Measurements from ENCODE around the gene LSP1. TPM values are rescaled to one million over a fixed set of nuclear protein-coding genes. Genes with fewer than 3 reads are reported as not detected.
A peak's percentile ranks its signal among the peaks of the same experiment; 100 is the strongest.

LSP1 gene
- polyA plus RNA-seq, 3 donors from 2014 or later: 437 to 767 (median 593) TPM

DNA sequence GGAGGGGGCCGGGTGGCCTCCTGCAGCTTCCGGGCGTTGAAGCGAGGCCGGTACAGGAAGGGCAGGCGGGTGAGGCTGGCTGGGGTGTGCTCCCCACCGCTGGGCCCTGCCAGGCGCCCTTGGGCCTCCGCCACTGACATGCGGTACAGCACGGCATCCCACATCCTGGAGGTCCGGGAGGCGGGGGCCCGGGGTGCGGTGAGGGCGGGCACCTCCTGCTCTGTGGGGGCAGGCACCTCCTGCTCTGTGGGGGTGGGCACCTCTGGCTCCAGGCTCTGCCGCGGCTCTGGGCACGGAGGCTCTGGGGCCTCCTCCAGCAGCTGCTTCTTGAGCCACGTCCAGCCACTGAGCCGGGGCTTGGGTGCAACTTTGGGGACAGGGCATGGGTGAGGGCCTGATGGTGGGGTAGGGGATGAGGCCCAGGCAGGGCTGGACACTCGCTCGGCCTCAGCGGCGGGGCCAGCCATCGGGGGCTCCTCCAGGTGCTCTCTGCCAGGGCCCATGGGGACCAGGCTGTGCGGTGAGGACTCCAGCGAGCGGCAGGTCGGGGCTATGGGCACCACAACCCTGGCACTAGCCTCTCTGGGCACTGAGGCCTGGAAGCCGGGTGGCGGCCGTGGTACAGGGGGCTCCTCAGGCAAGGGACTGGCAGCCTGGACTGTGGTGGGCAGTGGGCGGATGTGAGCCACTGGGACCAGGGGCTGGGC, 36.5 kb downstream of the LSP1 start:
- H3K36me3 Mint-ChIP-seq: peaks cover 0 to 12% (median 0%) of the 10 kb centered on the region in 3 donors
- DNase-seq: peak; percentile 94
- peaks cover 8 to 28% (median 17%) of the 10 kb centered on the region in 3 donors for H3K27me3 Mint-ChIP-seq (ENCODE audit: low read depth in 3 of 3)
- H3K4me3 Mint-ChIP-seq: peak overlapping the region; percentile 74 to 83 (median 80)
- peaks cover 61% of the 10 kb centered on the region in 2 donors for H3K4me1 Mint-ChIP-seq
- H3K9me3 Mint-ChIP-seq: no peaks in the 10 kb centered on the region
- H3K27ac Mint-ChIP-seq: peak overlapping the region; percentile 89 to 98 (median 94)

DNA sequence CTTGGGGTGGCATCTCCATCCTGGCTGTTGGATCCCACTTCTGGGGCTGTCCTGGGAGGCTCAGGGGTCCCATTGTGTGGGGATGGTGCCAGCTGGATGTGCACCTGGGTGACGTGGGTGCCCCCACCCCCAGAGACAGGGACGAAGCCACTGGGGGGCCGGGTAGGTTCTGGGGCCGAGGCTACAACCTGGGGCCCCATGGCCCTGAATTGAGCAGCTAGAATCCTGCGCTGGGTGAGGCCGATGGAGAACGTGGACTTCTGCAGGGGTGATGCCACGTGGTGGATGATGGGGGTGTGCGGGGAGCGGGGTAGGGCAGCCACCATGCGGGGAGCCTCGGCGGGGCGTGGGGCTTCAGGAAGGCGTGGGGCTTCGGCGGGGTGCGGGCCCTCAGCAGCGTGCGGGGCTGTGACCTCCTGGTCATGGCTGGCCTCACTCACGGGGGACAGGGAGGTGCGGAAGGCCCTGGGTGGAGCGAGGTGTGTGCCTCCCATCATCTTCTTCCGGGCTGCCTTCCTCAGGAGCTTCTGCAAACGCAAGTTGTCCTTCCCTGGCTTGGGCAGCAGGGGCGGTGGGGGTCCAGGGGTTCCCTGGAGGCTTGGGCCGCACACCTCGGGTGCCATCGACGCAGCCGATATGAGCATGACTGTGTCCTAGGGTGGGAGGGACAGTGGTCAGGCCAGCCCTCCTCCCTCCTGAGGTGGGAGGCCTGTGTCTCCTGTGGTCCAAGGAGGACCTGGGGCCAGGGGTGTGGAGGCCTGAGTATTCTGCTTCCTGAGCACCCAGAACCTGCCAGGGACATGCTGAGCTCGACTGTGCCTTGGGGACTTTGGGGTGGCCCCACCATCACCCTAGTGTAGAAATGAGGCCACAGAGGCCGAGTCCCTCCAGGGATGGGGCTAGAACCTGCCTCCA, 37.3 kb downstream of the LSP1 start:
- Mint-ChIP-seq H3K9me3 (no peaks in the 10 kb centered on the region), H3K27ac (peak overlapping the region; percentile 76 to 98 (median 94)), H3K4me1 (peaks cover 61% of the 10 kb centered on the region in 2 donors), H3K4me3 (peak overlapping the region; percentile 74 to 83 (median 80)), H3K36me3 (peaks cover 0 to 12% (median 0%) of the 10 kb centered on the region in 3 donors), H3K27me3 (ENCODE audit: low read depth in 3 of 3) (peaks cover 11 to 28% (median 17%) of the 10 kb centered on the region in 3 donors)
- DNase-seq: peak in 1 of 3 donors; percentile 19

DNA sequence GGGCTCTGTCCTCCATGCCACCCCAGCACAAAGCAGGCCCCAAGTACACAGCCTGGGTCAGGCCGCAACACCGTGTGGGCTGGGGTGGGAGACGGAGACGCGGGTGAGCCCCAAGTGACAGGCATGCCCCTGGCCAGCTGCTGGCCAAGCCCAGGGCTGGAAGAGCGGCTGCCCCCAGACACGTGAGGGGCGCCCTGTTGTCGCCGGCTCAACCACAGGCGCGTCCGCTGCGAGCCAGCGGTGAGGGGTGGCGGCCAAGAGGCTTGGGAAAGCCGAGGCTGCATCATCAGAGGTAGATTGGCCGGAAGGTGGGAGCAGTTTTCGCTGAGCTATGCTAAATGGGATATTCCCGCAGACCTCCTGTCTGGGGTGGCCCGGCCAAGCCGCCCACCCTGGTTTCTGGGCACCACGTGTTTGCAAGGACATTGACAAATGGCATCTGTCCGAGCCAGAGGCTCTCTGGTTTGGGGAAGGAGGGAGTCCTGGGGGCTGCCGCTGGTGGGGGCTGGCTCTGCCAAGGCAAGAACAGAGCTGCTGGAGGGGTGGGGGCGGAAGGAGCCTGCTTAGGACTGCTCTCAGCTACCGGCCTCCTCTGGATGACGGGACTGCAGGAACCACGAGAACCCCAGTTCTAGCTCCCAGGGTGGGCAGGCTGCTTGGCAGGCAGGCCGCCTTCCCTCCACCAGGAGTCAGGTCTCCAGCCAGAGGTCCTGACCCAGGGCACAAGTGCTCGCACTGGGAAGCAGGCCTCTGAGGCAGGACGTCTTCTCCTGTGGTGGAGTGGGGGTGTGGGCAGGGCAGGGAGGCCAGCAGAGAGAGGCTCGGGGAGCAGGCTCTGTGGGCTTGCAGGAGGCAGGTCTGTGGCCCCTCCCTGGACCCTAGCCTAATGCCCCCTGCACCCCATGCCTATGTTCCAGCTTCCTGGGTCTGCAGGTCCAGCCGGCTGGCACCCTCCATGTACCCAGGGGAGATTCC, 38.3 kb downstream of the LSP1 start:
- H3K27ac Mint-ChIP-seq: peak overlapping the region; percentile 76 to 94 (median 94)
- H3K4me3 Mint-ChIP-seq: peak overlapping the region; percentile 74 to 83 (median 80)
- H3K27me3 Mint-ChIP-seq (ENCODE audit: low read depth in 3 of 3): peaks cover 11 to 28% (median 17%) of the 10 kb centered on the region in 3 donors
- H3K36me3 Mint-ChIP-seq: peaks cover 0 to 12% (median 0%) of the 10 kb centered on the region in 3 donors
- H3K4me1 Mint-ChIP-seq: peaks cover 61% of the 10 kb centered on the region in 2 donors
- H3K9me3 Mint-ChIP-seq: no peaks in the 10 kb centered on the region
- DNase-seq: peak; percentile 69 to 79 (median 77)

DNA sequence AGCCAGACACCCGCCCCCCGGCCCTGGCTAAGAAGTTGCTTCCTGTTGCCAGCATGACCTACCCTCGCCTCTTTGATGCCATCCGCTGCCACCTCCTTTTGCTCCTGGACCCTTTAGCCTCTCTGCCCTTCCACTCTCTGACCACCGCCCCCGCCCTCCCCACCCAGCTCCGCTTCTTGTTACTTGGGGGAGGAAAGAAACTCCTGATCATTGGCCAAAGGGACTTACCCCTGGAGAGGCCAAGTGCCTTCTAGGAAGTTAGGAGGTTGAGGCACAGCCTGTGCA, 38.9 kb downstream of the LSP1 start, which contains the start of gene PRR33:
Gene PRR33 (minus strand): TSS at position 65 of the 285 bp plus-strand sequence. CDS start 1,311 bp downstream, outside the sequence.
- Mint-ChIP-seq H3K4me1 (peaks cover 61 to 63% of the 10 kb centered on the region in 2 donors), H3K4me3 (peak within 1 kb of the TSS; percentile 74 to 83 (median 80)), H3K27ac (peak within 1 kb of the TSS; percentile 76 to 94 (median 94)), H3K27me3 (ENCODE audit: low read depth in 3 of 3) (peaks cover 11 to 28% (median 17%) of the 10 kb centered on the region in 3 donors), H3K36me3 (peaks cover 0 to 12% (median 0%) of the 10 kb centered on the region in 3 donors), H3K9me3 (no peaks in the 10 kb centered on the region)
- DNase-seq: no peak

DNA sequence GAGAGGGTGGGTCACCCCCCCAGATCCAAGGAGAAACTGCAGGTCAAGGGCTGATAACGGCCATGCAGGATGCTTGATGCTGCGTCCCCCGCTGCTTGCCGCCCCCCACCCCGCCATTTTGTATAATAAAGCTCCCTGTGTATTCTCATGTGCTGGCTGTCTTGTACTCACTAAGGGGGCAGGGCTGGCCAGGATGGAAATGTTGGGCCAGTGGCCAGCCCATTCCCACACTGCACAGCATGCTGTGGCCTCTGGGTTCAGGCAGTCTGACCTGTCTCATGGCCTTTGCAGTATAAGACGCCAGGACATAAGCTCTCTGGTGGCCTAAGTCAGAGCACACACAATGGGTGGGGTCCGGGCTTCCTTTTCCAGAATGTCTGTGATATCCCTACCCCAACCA, 39.2 kb downstream of the LSP1 start:
- Mint-ChIP-seq H3K36me3 (peaks cover 0 to 12% (median 0%) of the 10 kb centered on the region in 3 donors), H3K27ac (peak overlapping the region in 3 of 6 donors; percentile 94), H3K4me3 (peak overlapping the region in 4 of 5 donors; percentile 25 to 83 (median 76))

DNA sequence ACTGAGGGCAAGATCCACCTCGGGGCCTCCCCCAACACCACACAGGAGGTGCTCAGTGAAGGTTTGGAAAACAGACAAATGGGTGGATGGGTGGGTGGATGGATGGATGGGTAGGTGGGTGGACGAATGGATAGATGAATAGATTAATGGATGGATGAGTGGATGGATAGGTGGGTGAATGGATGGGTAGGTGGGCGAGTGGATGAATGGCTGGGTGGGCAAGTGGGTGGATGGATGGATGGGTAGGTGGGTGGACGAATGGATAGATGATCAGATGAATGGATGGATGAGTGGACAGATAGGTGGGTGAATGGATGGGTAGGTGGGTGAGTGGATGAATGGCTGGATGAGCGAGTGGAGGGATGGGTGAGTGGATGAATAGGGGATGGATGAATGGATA, 39.7 kb downstream of the LSP1 start:
- Mint-ChIP-seq H3K4me1 (peaks cover 57 to 58% of the 10 kb centered on the region in 2 donors), H3K9me3 (no peaks in the 10 kb centered on the region), H3K27ac (peak overlapping the region in 2 of 6 donors; percentile 54 to 84), H3K27me3 (ENCODE audit: low read depth in 3 of 3) (peaks cover 11 to 28% (median 17%) of the 10 kb centered on the region in 3 donors), H3K36me3 (peaks cover 0 to 10% (median 2%) of the 10 kb centered on the region in 3 donors), H3K4me3 (peak overlapping the region in 2 of 5 donors; percentile 25 to 30)
- no peak for DNase-seq

More for the DNA sequence above, 39.2 kb downstream of the LSP1 start:
- DNase-seq: no peak
- Mint-ChIP-seq H3K4me1 (peaks cover 60 to 61% of the 10 kb centered on the region in 2 donors), H3K9me3 (no peaks in the 10 kb centered on the region), H3K27me3 (ENCODE audit: low read depth in 3 of 3) (peaks cover 11 to 28% (median 17%) of the 10 kb centered on the region in 3 donors)

DNA sequence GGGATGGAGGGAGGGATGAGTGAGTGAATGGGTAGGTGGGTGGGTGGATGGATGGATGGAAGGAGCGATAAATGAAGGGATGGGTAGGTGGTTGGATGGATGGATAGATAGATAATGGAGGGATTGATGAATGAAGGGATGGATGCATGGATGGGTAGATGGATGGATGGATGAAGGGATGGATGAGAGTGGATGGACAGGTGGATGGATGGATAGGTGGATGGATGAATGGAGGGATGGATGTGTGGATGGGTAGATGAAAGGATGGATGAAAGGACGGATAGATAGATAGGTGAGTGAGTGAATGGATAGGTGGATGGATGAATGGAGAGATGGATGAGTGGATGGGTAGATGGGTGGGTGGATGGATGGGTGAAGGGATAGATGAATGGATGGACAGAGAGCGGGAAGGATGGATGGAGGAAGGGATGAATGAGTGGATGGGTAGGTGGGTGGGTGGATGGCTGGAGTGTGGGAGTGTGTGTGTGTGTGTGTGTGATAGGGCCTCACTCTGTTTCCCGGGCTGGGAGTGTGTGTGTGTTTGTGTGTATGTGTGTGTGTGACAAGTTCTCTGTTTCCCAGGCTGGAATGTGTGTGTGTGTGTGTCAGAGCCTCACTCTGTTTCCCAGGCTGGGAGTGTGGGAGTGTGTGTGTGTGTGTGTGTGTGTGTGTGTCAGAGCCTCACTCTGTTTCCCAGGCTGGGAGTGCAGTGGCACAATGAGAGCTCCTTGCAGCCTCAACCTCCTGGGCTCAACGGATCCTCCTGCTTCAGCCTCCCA, 40.9 kb downstream of the LSP1 start:
- Mint-ChIP-seq H3K4me1 (peaks cover 45 to 46% of the 10 kb centered on the region in 2 donors), H3K9me3 (no peaks in the 10 kb centered on the region), H3K4me3 (no peak overlapping the region), H3K27ac (peak overlapping the region in 3 of 6 donors; percentile 29 to 85 (median 36)), H3K36me3 (peaks cover 0 to 6% (median 2%) of the 10 kb centered on the region in 3 donors), H3K27me3 (ENCODE audit: low read depth in 3 of 3) (peaks cover 10 to 25% (median 13%) of the 10 kb centered on the region in 3 donors)
- DNase-seq: no peak

DNA sequence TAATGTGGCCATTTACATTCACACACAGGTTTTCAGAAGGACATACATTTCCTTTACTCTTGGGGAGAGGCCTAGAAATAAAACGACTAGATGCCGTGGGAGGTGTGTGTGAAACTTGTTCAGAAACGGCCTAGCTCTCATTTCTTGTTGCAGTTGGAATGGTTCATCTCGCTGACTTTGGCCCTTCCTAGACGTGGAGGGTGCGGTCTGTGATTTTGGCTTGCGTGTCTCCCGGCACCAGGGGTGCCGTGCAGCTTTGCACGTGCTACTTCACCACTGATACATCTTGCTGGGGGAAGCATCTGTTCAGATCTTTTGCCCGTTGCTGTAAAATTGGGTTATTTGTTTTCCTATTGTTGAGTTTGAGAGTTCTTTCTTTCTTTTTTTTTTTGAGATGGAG, 41.9 kb downstream of the LSP1 start:
- Mint-ChIP-seq H3K9me3 (no peaks in the 10 kb centered on the region), H3K36me3 (peaks cover 0 to 6% (median 0%) of the 10 kb centered on the region in 3 donors), H3K4me3 (no peak overlapping the region), H3K27me3 (ENCODE audit: low read depth in 3 of 3) (peaks cover 9 to 18% (median 11%) of the 10 kb centered on the region in 3 donors), H3K27ac (no peak overlapping the region), H3K4me1 (peaks cover 38 to 40% of the 10 kb centered on the region in 2 donors)
- DNase-seq: no peak

DNA sequence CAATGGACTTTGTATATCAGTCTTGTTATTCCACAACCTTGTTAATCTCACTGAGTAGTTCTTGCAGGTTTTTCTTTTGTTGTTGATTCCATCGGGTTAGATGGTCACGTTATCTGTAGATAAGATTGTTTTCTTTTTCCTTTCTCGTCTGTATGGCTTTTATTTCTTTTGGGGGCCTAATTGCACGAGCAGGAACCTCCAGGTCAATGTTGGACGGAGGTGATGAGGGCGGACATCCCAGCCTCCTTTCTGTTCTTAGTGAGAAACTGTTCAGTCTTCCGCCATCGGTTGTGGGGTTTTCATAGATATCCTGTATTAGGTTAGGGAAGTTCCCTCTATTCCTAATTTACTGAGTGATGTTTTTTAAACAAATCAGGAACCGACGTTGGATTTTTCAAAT, 43.6 kb downstream of the LSP1 start:
- no peak for DNase-seq
- peaks cover 0 to 6% (median 0%) of the 10 kb centered on the region in 3 donors for H3K36me3 Mint-ChIP-seq
- H3K27ac Mint-ChIP-seq: no peak overlapping the region
- peaks cover 3 to 14% (median 6%) of the 10 kb centered on the region in 3 donors for H3K27me3 Mint-ChIP-seq (ENCODE audit: low read depth in 3 of 3)
- peaks cover 23% of the 10 kb centered on the region in 2 donors for H3K4me1 Mint-ChIP-seq
- H3K4me3 Mint-ChIP-seq: no peak overlapping the region
- H3K9me3 Mint-ChIP-seq: no peaks in the 10 kb centered on the region

DNA sequence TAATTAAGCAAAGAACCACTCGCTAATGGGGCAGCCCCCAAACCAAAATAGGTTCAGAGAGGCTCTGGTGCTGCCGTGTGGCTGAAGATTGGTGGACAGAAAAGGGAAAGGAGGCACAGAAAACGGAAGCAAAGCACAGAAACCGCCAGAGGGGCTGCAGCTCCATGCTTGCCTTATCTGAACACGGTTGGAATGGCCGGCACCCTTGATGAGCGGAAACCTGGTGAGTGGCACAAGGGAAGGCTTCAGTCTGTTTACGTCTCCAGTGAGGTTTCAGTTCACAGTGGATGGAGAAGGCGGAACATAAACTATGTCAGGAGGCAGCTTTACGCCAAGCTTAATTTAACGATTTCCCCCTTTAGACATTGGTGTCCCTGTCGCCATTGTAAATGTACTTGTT, 44.0 kb downstream of the LSP1 start:
- Mint-ChIP-seq H3K4me3 (peak overlapping the region in 1 of 5 donors; percentile 56), H3K27me3 (ENCODE audit: low read depth in 3 of 3) (peaks cover 3 to 12% (median 6%) of the 10 kb centered on the region in 3 donors), H3K36me3 (peaks cover 0 to 6% (median 0%) of the 10 kb centered on the region in 3 donors), H3K9me3 (no peaks in the 10 kb centered on the region), H3K4me1 (peaks cover 18% of the 10 kb centered on the region in 2 donors), H3K27ac (no peak overlapping the region)
- DNase-seq: no peak

DNA sequence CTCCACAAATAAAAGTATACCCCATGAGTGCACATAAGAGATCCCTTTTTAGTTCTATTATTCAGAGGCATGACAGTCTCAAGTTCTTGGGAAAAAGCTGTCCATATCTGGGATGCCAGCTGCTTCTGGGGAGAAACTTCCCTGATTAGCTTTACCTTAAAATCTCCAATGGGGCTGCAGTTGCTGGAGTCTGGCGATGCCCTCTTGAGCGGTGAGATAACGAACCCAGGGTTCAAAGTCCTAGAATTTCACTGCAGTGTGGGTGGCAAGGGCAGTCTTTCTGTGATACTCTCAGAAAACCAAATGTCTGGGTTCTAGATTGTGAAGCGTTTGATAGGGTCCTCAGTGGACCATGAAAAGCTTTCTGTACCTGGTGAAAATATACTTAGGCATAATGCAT, 46.2 kb downstream of the LSP1 start:
- Mint-ChIP-seq H3K27ac (no peak overlapping the region), H3K36me3 (peaks cover 0 to 6% (median 0%) of the 10 kb centered on the region in 3 donors), H3K27me3 (ENCODE audit: low read depth in 3 of 3) (peaks cover 0 to 5% (median 3%) of the 10 kb centered on the region in 3 donors), H3K4me3 (no peak overlapping the region), H3K4me1 (peaks cover 0 to 2% of the 10 kb centered on the region in 2 donors), H3K9me3 (no peaks in the 10 kb centered on the region)
- DNase-seq: no peak

DNA sequence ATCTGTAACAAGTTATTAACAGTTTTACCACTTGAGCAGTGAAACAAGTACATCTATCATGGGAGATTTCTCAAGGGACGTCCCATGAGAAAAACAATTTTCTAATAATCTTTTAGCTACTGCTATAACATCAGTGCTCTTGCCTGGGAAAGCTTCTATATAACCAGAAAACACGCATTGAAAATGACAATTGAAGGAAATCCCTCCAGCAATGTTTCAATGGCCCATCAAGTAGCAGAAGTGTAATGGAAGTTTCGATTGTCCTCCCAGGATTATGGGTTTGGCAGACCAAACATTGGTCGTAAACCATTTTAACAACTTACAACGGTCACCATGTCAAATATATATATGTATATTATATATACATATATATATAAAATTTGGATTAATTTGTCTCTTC, 46.8 kb downstream of the LSP1 start:
- Mint-ChIP-seq H3K27ac (no peak overlapping the region), H3K36me3 (peaks cover 0 to 6% (median 0%) of the 10 kb centered on the region in 3 donors), H3K27me3 (ENCODE audit: low read depth in 3 of 3) (peaks cover 0 to 5% (median 3%) of the 10 kb centered on the region in 3 donors), H3K9me3 (no peaks in the 10 kb centered on the region), H3K4me1 (peaks cover 0 to 2% of the 10 kb centered on the region in 2 donors), H3K4me3 (no peak overlapping the region)
- DNase-seq: no peak

Measured in immature natural killer cell (primary cell).